CD4-positive, alpha-beta memory T cell (primary cell): Measurements from ENCODE around the gene LDLRAD4. TPM values are rescaled to one million over a fixed set of nuclear protein-coding genes. Genes with fewer than 3 reads are reported as not detected.

Experiments
- CTCF ChIA-PET: fragments of 350-600 bp; sonication (Branson Sonifier 250); formaldehyde crosslinking; loops from one replicate; lab custom pipeline; 2021; ENCODE audit warnings: inconsistent platforms; ENCODE audit not compliant: partially characterized antibody; lab: Charles Lee
- POLR2A ChIA-PET: fragments of 350-600 bp; sonication (Branson Sonifier 250); formaldehyde crosslinking; loops from one replicate; lab custom pipeline; 2021; ENCODE audit not compliant: partially characterized antibody; lab: Charles Lee
- DNase-seq, 5 donors: peaks; one replicate each; pipeline versions ENCODE4 v3.0.0 to v3.0.0-alpha.2; 2020 to 2022; ENCODE audit warnings: mixed read lengths in 1 of 5
- H3K27ac ChIP-seq: one replicate; pipeline ENCODE4 v1.7.0; 2013; ENCODE audit warnings: low read depth, low read length
- H3K27me3 ChIP-seq: 2 replicates; pipeline ENCODE4 v1.7.0; 2013; ENCODE audit warnings: mild to moderate bottlenecking, low read length, moderate library complexity; ENCODE audit not compliant: insufficient read depth
- H3K36me3 ChIP-seq: 2 replicates; pipeline ENCODE4 v1.7.0; 2013; ENCODE audit warnings: mild to moderate bottlenecking, low read length, moderate library complexity; ENCODE audit not compliant: insufficient read depth
- H3K4me1 ChIP-seq: 2 replicates; pipeline ENCODE4 v1.7.0; 2013; ENCODE audit warnings: mild to moderate bottlenecking, low read length, moderate library complexity; ENCODE audit not compliant: insufficient read depth
- H3K4me3 ChIP-seq, 2 donors: one replicate each; pipeline ENCODE4 v1.7.0; 2013; ENCODE audit warnings: low read length in 2 of 2, mild to moderate bottlenecking in 1 of 2
- H3K9me3 ChIP-seq, 2 donors: one replicate each; pipeline ENCODE4 v1.7.0; 2013; ENCODE audit warnings: low read length in 2 of 2, control low read depth in 1 of 2; ENCODE audit not compliant: control insufficient read depth in 1 of 2
- H3K27ac Mint-ChIP-seq, 7 donors: one replicate each; pipeline ENCODE4 v1.8.0; 2020 to 2021; ENCODE audit warnings: mixed read lengths in 7 of 7, mild to moderate bottlenecking in 6 of 7, inconsistent platforms in 3 of 7, moderate library complexity in 3 of 7
- H3K27me3 Mint-ChIP-seq, 2 donors: one replicate each; pipeline ENCODE4 v1.8.0; 2020 to 2021; ENCODE audit warnings: mixed read lengths in 2 of 2
- H3K36me3 Mint-ChIP-seq, 2 donors: one replicate each; pipeline ENCODE4 v1.8.0; 2020 to 2021; ENCODE audit warnings: mixed read lengths in 2 of 2, inconsistent platforms in 1 of 2, mild to moderate bottlenecking in 1 of 2
- H3K4me1 Mint-ChIP-seq, 4 donors: one replicate each; pipeline ENCODE4 v1.8.0; 2020 to 2021; ENCODE audit warnings: mixed read lengths in 4 of 4, mild to moderate bottlenecking in 1 of 4
- H3K4me3 Mint-ChIP-seq, 8 donors: one replicate each; pipeline ENCODE4 v1.8.0; 2020 to 2021; ENCODE audit warnings: mixed read lengths in 8 of 8, mild to moderate bottlenecking in 7 of 8, moderate library complexity in 6 of 8, inconsistent platforms in 3 of 8
- H3K9me3 Mint-ChIP-seq, 8 donors: one replicate each; pipeline ENCODE4 v1.8.0; 2020 to 2021; ENCODE audit warnings: mixed read lengths in 8 of 8, mild to moderate bottlenecking in 5 of 8, inconsistent platforms in 3 of 8, moderate library complexity in 1 of 8
- intact Hi-C: fragments of 100-400 bp; cut with micrococcal nuclease; formaldehyde crosslinking; loops from one replicate; pipeline ENCODE4 v1.15.1; 2023
- polyA plus RNA-seq, 2 donors: library from polyadenylated mRNA; unstranded; fragments of 300-500 nt; fragmentation: Illumina TruSeq; gene quantifications; one replicate each; pipeline ENCODE4 v1.2.3, GENCODE V29; 2021
- total RNA-seq, 2 experiments: library from RNA; stranded (reverse); gene quantifications; one replicate each; pipeline ENCODE4 v1.2.3, GENCODE V29; 2021

Gene LDLRAD4
- total and polyA plus RNA-seq, 4 experiments from 2014 or later: 17.4 to 63.0 (median 36.6) TPM

DNA sequence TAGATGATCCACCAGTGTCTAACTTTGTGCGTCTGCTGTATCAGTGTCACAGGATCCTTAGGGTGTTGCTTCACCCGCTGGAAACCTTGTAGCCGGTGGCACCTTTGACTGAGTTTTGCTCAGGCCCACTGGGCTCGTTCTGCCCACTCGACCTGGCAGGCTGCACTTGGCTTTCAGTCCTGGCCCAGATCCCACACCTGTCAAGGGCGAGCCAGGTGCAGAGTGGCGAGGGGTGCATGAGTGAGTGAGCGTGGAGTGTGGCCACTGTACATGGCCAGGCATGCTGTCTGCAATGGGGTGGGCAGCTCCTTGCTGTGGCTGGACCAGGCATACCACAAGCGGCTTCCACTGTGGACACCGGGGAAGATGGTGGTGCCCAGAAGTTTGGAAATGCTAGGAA lies 328.8 kb downstream of the LDLRAD4 start:
- H3K36me3 ChIP-seq: no peaks in the 10 kb centered on the region
- intact Hi-C loops: no loop called here
- no peak for DNase-seq

GRCh38 chr18:13548106-13548819 lies 329.7 kb downstream of the LDLRAD4 start:
- CTCF ChIA-PET: interaction anchor here (1.4 kb wide), 1 partner anchor 332 kb away, joined by 8 read pairs; no protein-coding TSS in a partner anchor

More for the DNA sequence above, 328.8 kb downstream of the LDLRAD4 start:
- no peak overlapping the region for H3K4me3 ChIP-seq
- POLR2A ChIA-PET: no interaction called here
- Mint-ChIP-seq H3K27me3 (no peaks in the 10 kb centered on the region), H3K9me3 (peaks cover 0 to 2% (median 0%) of the 10 kb centered on the region in 8 donors), H3K27ac (peak overlapping the region in 1 of 7 donors; percentile 52), H3K36me3 (peaks cover 23 to 41% of the 10 kb centered on the region in 2 donors), H3K4me1 (peaks cover 5 to 20% (median 7%) of the 10 kb centered on the region in 4 donors), H3K4me3 (no peak overlapping the region)
- H3K27ac ChIP-seq: no peak overlapping the region
- H3K4me1 ChIP-seq: no peaks in the 10 kb centered on the region
- H3K9me3 ChIP-seq: no peaks in the 10 kb centered on the region
- CTCF ChIA-PET: interaction anchor here (0.8 to 1.0 kb wide), 2 partner anchors 9 to 20 kb away, joined by 3 read pairs; no protein-coding TSS in a partner anchor
- H3K27me3 ChIP-seq: no peaks in the 10 kb centered on the region

GRCh38 chr18:13548966-13549879 lies 330.7 kb downstream of the LDLRAD4 start:
- no peaks in the 10 kb centered on the region for H3K9me3 ChIP-seq
- ChIA-PET POLR2A (no interaction called here), CTCF (interaction anchor here (1.2 to 1.4 kb wide), 3 partner anchors 8 to 333 kb away, joined by 4 to 8 read pairs (median 4); no protein-coding TSS in a partner anchor)
- no peaks in the 10 kb centered on the region for H3K27me3 Mint-ChIP-seq
- DNase-seq: no peak
- peaks cover 11 to 33% of the 10 kb centered on the region in 2 donors for H3K36me3 Mint-ChIP-seq
- intact Hi-C loops: no loop called here
- no peaks in the 10 kb centered on the region for H3K27me3 ChIP-seq
- H3K27ac ChIP-seq: no peak overlapping the region
- no peak overlapping the region for H3K4me3 Mint-ChIP-seq
- H3K27ac Mint-ChIP-seq: peak overlapping the region in 1 of 7 donors; percentile 72
- H3K4me1 Mint-ChIP-seq: peaks cover 4 to 9% (median 8%) of the 10 kb centered on the region in 4 donors
- no peaks in the 10 kb centered on the region for H3K4me1 ChIP-seq
- H3K4me3 ChIP-seq: no peak overlapping the region
- peaks cover 0 to 2% (median 0%) of the 10 kb centered on the region in 8 donors for H3K9me3 Mint-ChIP-seq
- no peaks in the 10 kb centered on the region for H3K36me3 ChIP-seq

More at GRCh38 chr18:13548106-13548819, 329.7 kb downstream of the LDLRAD4 start:
- peaks cover 0 to 2% (median 0%) of the 10 kb centered on the region in 8 donors for H3K9me3 Mint-ChIP-seq
- H3K27me3 ChIP-seq: no peaks in the 10 kb centered on the region
- no peaks in the 10 kb centered on the region for H3K9me3 ChIP-seq
- peaks cover 5 to 12% (median 8%) of the 10 kb centered on the region in 4 donors for H3K4me1 Mint-ChIP-seq
- no peak overlapping the region for H3K4me3 ChIP-seq
- H3K27ac Mint-ChIP-seq: peak overlapping the region in 1 of 7 donors; percentile 17
- POLR2A ChIA-PET: no interaction called here
- H3K27ac ChIP-seq: no peak overlapping the region
- no peaks in the 10 kb centered on the region for H3K36me3 ChIP-seq
- no peak overlapping the region for H3K4me3 Mint-ChIP-seq
- no peak for DNase-seq
- H3K27me3 Mint-ChIP-seq: no peaks in the 10 kb centered on the region
- H3K4me1 ChIP-seq: no peaks in the 10 kb centered on the region
- intact Hi-C loops: no loop called here
- peaks cover 17 to 39% of the 10 kb centered on the region in 2 donors for H3K36me3 Mint-ChIP-seq

GRCh38 chr18:13549880-13550232 lies 331.3 kb downstream of the LDLRAD4 start:
- CTCF ChIA-PET: interaction anchor here (1.2 to 1.4 kb wide), 3 partner anchors 8 to 333 kb away, joined by 4 to 8 read pairs (median 4); no protein-coding TSS in a partner anchor
- Mint-ChIP-seq H3K27ac (peak overlapping the region in 1 of 7 donors; percentile 19), H3K4me3 (no peak overlapping the region)

GRCh38 chr18:13550418-13551304 lies 332.1 kb downstream of the LDLRAD4 start:
- Mint-ChIP-seq H3K27ac (peak overlapping the region in 2 of 7 donors; percentile 19 to 79), H3K4me1 (peaks cover 2 to 11% (median 8%) of the 10 kb centered on the region in 4 donors), H3K27me3 (no peaks in the 10 kb centered on the region), H3K9me3 (peaks cover 0 to 2% (median 0%) of the 10 kb centered on the region in 8 donors), H3K4me3 (no peak overlapping the region), H3K36me3 (peaks cover 7 to 24% of the 10 kb centered on the region in 2 donors)
- Histone ChIP-seq H3K4me1 (no peaks in the 10 kb centered on the region), H3K4me3 (no peak overlapping the region), H3K27me3 (no peaks in the 10 kb centered on the region), H3K9me3 (no peaks in the 10 kb centered on the region), H3K36me3 (no peaks in the 10 kb centered on the region), H3K27ac (no peak overlapping the region)
- CTCF ChIA-PET: interaction anchor here (1.3 kb wide), 1 partner anchor 10 kb away, joined by 4 read pairs; no protein-coding TSS in a partner anchor
- intact Hi-C loops: no loop called here
- no peak for DNase-seq
- POLR2A ChIA-PET: no interaction called here

More at GRCh38 chr18:13549880-13550232, 331.3 kb downstream of the LDLRAD4 start:
- Histone ChIP-seq H3K4me3 (no peak overlapping the region), H3K36me3 (no peaks in the 10 kb centered on the region), H3K27me3 (no peaks in the 10 kb centered on the region), H3K4me1 (no peaks in the 10 kb centered on the region), H3K9me3 (no peaks in the 10 kb centered on the region), H3K27ac (no peak overlapping the region)
- Mint-ChIP-seq H3K9me3 (peaks cover 0 to 2% (median 0%) of the 10 kb centered on the region in 8 donors), H3K36me3 (peaks cover 7 to 30% of the 10 kb centered on the region in 2 donors), H3K4me1 (peaks cover 2 to 10% (median 8%) of the 10 kb centered on the region in 4 donors), H3K27me3 (no peaks in the 10 kb centered on the region)
- DNase-seq: no peak
- POLR2A ChIA-PET: no interaction called here
- intact Hi-C loops: no loop called here

DNA sequence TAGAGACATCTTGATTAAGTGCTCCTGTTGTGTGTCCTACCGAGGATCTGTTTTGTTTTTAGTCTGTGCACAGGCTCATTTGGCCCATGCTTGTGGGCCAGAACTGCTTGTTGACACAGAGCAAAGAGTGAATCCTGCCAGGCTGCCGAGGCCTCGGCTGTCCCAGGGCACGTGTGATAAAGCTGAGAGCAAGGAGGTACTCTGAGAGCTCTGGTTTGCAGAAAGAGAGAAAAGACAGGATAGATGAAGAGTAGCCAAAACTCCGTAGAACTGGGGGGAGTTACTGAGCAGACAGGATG lies 332.7 kb downstream of the LDLRAD4 start:
- no peak overlapping the region for H3K4me3 Mint-ChIP-seq
- H3K9me3 Mint-ChIP-seq: peaks cover 0 to 2% (median 0%) of the 10 kb centered on the region in 8 donors
- no peaks in the 10 kb centered on the region for H3K27me3 Mint-ChIP-seq
- H3K4me1 Mint-ChIP-seq: peaks cover 2 to 12% (median 8%) of the 10 kb centered on the region in 4 donors
- H3K27ac Mint-ChIP-seq: peak overlapping the region in 1 of 7 donors; percentile 52
- peaks cover 7 to 20% of the 10 kb centered on the region in 2 donors for H3K36me3 Mint-ChIP-seq
- CTCF ChIA-PET: no interaction called here
- H3K4me1 ChIP-seq: no peaks in the 10 kb centered on the region
- H3K9me3 ChIP-seq: no peaks in the 10 kb centered on the region
- POLR2A ChIA-PET: no interaction called here
- intact Hi-C loops: no loop called here
- no peak for DNase-seq
- no peaks in the 10 kb centered on the region for H3K36me3 ChIP-seq
- no peaks in the 10 kb centered on the region for H3K27me3 ChIP-seq
- H3K27ac ChIP-seq: no peak overlapping the region
- H3K4me3 ChIP-seq: no peak overlapping the region
